ENCODE measurements around the gene HSBP1.

The HSBP1 gene

GRCh38 chr16:83804366-83804765 lies 3.4 kb upstream of the HSBP1 start:
- DNase-seq (ENCODE audit: low read depth): no peak

GRCh38 chr16:83806036-83806435 lies 1.7 kb upstream of the HSBP1 start:
- no peak for DNase-seq (ENCODE audit: low read depth)

GRCh38 chr16:83806731-83807130 lies 1.0 kb upstream of the HSBP1 start:
- no peak for DNase-seq (ENCODE audit: low read depth)

DNA sequence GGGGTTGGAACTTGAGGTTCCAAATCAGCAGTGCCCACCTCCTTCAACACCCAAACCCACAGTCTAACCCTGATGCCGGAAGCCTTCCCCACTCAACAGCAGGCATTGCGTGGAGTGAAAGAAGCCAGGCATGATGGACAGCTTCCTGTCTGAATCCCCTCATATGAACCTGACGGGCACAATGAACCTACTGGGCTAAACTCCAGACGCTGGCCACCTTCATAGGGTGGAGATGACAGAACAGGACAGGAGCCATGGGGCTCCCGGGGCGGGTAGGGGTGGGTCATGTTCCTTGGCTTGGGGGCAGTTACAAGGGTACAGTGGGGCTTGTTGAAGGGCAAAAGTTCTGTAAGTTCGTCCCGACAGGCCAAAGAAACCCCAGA lies 460 bp upstream of the HSBP1 start:
- DNase-seq (ENCODE audit: low read depth): no peak

DNA sequence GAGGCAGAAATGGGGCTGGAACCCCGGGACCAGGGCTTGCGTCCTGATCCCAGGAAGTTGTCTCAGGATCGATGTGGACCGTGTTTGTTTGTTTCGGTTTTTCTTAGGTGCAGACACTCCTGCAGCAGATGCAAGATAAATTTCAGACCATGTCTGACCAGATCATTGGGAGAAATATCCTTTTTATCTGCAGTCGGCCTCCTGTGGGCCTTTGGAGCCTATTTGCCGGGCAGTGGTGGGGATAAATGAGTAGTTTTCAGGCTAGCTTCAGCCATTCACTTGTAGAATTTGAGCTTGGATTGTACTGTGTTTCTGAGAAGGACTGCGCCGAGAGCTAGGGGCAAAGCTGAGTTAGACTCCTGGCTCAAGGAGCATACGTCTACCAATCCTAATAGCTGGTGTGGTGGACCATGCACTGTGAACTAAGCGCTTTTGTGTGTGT lies 816 bp downstream of the HSBP1 start:
- DNase-seq (ENCODE audit: low read depth): no peak

DNA sequence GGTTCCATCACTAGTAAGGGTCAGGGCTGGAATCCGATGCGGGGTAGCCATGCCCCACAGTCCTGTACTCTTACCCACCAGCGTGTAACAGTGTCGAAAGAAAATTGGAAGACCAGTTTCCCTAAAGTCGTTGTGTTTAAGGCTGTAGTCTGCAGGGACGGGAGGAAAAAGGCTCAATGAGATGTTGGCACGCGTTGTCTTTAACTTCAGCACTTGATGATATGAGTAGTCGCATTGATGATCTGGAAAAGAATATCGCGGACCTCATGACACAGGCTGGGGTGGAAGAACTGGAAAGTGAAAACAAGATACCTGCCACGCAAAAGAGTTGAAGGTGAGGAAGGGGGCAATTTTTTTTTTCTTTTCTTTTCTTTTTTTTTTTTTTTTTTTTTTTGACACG lies 1.3 kb downstream of the HSBP1 start:
- DNase-seq (ENCODE audit: low read depth): no peak

DNA sequence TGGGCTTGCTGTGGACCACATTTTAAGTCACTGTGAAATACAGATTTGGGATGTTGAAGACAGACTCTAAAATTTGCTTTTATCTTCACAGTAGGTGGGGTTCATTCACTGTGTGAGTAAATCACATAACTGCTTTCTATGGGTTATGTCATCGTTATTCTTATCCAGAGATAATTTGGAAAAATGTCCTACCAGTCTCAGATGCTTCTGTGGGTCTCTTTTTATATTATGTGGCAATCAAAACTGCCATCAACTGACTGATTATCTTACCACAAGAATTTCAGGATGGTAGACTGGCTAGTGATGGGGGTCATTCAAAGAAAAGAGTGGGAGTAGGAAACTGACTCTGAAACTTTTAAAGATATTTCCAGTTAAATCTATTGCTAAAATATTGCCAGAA lies 3.1 kb downstream of the HSBP1 start:
- no peak for DNase-seq (ENCODE audit: low read depth)

DNA sequence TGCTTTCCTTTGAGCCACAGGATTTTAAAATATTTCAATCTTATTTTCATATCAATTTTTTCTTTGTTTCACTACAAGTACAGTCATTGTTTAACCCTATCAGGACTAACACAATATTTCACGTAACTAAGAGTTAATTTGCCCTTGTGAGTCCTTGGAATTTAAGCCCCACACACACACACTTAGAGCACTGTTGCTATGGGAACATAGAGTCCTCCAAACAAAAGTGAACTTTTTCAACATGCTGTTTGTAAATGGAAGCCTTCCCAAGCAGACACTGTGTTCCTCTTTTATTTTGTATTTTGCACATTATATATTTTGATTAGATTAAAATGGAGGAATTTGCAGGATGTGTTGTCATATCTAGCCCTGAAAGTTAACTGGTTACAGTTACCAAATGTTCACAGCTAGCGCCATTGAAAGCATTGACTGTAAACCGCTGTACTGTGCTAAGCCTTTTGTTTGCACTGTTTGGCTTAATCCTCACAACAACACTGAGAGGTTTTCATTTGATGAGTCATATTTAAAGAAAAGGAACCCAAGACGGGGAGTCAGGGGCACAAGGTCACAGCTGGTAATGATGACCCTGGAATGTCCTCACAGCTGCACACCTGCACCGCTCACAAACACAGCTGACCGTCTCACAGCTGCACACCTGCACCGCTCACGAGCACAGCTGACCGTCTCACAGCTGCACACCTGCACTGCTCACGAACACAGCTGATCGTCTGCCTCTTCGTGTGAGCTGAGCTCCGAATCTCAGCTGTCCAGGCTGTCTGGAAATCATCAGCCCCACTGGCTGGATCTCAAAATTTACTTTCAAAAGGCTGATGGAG lies 6.3 kb downstream of the HSBP1 start:
- DNase-seq (ENCODE audit: low read depth): no peak

GRCh38 chr16:83814659-83814985 lies 6.8 kb downstream of the HSBP1 start:
- DNase-seq (ENCODE audit: low read depth): no peak

GRCh38 chr16:83817022-83817421 lies 9.2 kb downstream of the HSBP1 start:
- DNase-seq (ENCODE audit: low read depth): no peak

DNA sequence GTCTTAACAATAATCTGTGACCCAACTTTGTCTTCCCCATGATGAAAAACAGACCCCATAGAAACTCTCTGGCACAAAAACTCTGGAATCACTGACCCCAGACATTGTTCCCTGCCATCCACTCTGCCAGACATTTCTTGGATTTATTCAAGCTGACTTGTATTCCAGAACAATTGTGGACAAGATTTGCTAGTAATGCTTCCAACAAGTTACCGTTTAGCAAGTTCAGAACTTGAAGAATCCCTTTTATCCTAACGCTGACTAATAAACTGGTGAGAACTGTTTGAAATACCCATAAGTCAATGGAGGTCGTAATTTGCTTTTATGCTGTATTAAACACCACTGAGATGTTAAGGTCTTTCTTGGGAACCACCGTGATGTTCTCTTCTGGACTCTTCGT lies 10.5 kb downstream of the HSBP1 start:
- no peak for DNase-seq (ENCODE audit: low read depth)

DNA sequence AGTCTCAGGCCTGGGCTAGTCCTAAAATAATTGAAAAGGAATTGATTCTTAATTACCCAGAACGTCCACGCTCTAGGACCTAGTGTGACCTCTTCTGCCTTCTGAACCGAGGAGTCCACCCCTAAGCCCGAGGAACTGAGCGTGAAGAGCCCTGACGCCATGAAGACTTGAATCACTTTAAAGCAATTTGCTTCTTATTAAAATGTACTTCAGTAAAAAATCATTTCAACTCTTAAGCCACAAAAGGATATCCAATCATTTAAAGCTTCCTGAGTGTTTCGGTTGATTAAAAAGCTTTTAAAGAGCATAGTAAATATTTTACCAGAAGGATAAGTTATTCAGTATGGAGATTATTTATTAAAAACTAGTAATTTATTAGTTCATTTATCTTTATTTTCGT lies 11.6 kb downstream of the HSBP1 start:
- no peak for DNase-seq (ENCODE audit: low read depth)

DNA sequence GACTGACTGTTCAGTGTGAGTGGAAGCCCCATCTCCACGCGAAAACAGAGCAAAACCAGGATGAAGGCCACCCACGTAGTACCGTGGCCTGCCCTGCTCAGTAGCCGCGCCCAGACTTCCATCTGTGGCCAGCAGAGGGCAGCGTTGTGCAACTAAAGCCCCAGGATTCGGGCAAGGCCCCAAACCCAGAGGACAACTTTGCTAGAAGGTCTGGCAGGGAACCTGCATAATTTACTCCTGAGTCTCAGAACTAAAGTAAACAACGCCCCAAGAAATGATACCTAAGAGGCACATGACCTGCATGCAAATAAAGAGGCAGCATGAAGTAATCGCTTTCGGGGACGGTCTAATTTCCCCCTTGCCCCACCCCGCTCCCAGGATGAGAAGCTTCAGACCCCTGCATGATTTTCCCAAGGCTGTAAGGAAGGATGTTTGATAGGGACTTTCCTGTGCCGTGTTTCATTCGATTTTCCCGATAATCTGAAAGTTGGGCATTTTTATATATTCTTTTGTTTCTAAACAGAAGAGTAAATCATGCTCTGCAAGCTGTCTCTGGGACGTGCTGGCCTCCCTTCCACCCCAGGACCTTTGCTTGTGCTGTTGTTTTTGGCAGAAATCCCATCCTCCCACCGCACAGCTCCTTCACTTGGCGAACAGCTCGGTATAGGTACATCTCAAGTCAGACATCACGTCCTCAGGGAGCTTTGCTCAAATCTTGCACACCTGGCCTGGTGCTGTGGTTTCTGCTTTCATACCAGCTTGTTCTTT lies 18.6 kb downstream of the HSBP1 start:
- peak; percentile 61 for DNase-seq (ENCODE audit: low read depth)

DNA sequence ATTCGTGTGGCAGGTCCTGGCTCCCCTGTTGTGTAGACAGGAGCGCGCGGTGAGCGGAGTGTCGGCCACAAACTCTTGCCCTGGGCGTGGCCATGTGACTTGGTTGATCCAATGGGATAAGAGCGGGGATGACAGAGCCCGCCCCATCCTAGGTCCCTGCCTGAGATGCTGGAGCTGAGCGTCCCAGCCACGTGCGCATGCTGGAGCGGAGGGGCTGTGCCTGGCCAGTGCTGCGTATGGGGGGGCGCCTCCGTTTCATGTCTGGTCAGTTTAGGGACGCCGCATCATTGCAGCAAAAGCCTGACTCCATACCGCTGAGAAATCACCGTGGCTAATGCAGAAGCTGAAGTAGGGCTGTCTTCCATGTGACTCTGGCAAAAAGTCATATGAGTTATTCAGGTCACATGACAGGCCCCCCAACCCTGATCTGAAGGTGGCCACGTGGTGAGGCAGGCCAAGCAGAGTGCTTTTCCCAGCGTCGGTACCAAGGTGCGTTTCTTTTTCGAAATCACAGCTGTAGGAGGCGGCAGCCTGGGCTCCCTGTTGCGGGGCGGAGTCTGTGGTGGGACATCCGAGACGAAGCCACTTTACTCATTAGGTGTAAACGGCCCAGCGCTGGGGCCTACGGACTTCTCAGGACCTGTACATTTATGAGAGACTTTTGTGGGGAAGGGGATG lies 22.5 kb downstream of the HSBP1 start:
- no peak for DNase-seq (ENCODE audit: low read depth)

- no peak for DNase-seq (ENCODE audit: low read depth)
Measured at GRCh38 chr16:83830769-83831455, 23.1 kb downstream of the HSBP1 start.

DNA sequence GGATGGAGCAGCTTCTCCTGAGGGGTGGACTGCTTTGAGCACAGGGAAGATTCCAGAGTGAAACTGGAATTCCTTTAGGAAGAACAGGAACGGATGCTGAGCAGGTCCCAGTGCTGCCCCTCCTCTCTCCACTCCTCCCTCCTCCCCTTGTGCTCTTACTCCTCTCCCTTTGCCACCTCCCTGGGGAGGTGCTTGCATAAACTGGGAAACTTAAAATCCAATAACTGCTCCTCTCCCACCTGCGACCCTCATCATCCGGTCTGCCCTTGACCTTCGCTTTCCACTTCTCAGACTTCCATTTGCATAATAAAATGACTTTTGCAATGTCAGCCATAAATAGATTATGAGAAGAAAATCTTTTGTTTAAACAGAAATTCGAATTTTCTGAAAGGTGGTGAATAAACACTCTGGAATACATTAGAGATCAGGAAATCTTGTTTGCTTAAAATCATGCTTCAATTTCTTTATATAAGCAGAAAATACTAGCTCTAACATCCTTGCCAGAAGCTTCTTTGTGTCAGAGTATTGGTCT lies 23.7 kb downstream of the HSBP1 start:
- DNase-seq (ENCODE audit: low read depth): no peak

- DNase-seq (ENCODE audit: low read depth): no peak
Measured at GRCh38 chr16:83833921-83834320, 26.1 kb downstream of the HSBP1 start.

GRCh38 chr16:83835586-83836566 lies 28.1 kb downstream of the HSBP1 start:
- no peak for DNase-seq (ENCODE audit: low read depth)

DNA sequence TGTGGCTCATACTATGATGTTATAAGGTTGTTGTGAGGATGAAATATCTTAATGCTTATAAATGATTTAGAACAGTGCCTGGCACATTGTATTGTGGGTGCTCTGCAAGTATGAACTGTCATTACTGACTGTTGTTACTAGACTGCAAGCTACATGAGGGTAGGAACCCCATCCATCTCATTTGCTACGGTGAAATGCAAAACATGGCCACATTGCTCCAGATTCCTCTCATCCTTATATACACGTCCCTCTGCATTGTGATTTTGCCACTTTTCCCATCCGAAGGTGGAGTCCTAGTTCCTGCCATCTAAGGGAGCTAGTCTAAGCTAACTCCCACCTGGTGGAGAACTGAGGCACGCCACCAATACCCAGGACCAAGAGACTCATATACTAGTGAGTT lies 29.8 kb downstream of the HSBP1 start:
- DNase-seq (ENCODE audit: low read depth): no peak

GRCh38 chr16:83838151-83838550 lies 30.4 kb downstream of the HSBP1 start:
- DNase-seq (ENCODE audit: low read depth): no peak

GRCh38 chr16:83839561-83839960 lies 31.8 kb downstream of the HSBP1 start:
- DNase-seq (ENCODE audit: low read depth): no peak

Measured in stimulated activated CD8-positive, alpha-beta memory T cell treated with anti-CD3 and anti-CD28 coated beads, Interleukin-7, amount 100 ng/mL, for 24 hours (primary cell).